Caco-2 (cell line): ENCODE results near the gene BMP8A. TPM values are rescaled to one million over a fixed set of nuclear protein-coding genes. Genes with fewer than 3 reads are reported as not detected.
A peak's percentile ranks its signal among the peaks of the same experiment; 100 is the strongest.

Experiments
- BruUV-seq: library from RNA; stranded (reverse); fragments of 400-500 nt; replicated peaks from 2 replicates; lab custom pipeline; 2021; lab: Mats Ljungman, UMichigan
- CTCF ChIA-PET: fragments of 300-600 bp; sonication (Branson Sonifier 250); formaldehyde crosslinking; loops from one replicate; lab custom pipeline; 2022; ENCODE audit warnings: antibody characterized with exemption; lab: Charles Lee
- POLR2A ChIA-PET: fragments of 300-600 bp; sonication (Branson Sonifier 250); formaldehyde crosslinking; loops from one replicate; lab custom pipeline; 2022; ENCODE audit warnings: antibody characterized with exemption; lab: Charles Lee
- DNase-seq, 2 experiments: peaks; one replicate each; pipeline versions ENCODE4 v3.0.0 to v3.0.0-alpha.2; 2020 to 2022
- H3K27me3 ChIP-seq: replicated peaks from 2 replicates; pipeline ENCODE4 v1.6.0; 2011; ENCODE audit warnings: low read length; ENCODE audit not compliant: control insufficient read depth, insufficient read depth
- H3K36me3 ChIP-seq: 2 replicates; pipeline ENCODE4 v1.5.1; 2011; ENCODE audit warnings: low read length; ENCODE audit not compliant: control insufficient read depth, insufficient read depth
- H3K4me1 ChIP-seq: fragments of 250-450 bp; sonication (Bioruptor Pico); 2 replicates; pipeline ENCODE4 v1.5.1; 2020; ENCODE audit warnings: mild to moderate bottlenecking
- H3K4me3 ChIP-seq: 2 replicates; pipeline ENCODE4 v1.5.1; 2011; ENCODE audit warnings: low read depth, mild to moderate bottlenecking, control low read depth, low read length
- H3K9me3 ChIP-seq: fragments of 250-450 bp; sonication (Bioruptor Pico); 2 replicates; pipeline ENCODE4 v1.5.1; 2020; ENCODE audit warnings: mild to moderate bottlenecking, moderate library complexity
- H3K27ac Mint-ChIP-seq: one replicate; pipeline ENCODE4 v1.8.0; 2022; ENCODE audit warnings: mixed read lengths; ENCODE audit not compliant: unreplicated experiment
- H3K27me3 Mint-ChIP-seq: one replicate; pipeline ENCODE4 v1.8.0; 2022; ENCODE audit warnings: mixed read lengths; ENCODE audit not compliant: insufficient read depth, unreplicated experiment
- H3K36me3 Mint-ChIP-seq: one replicate; pipeline ENCODE4 v1.8.0; 2022; ENCODE audit warnings: mild to moderate bottlenecking, mixed read lengths; ENCODE audit not compliant: insufficient read depth, unreplicated experiment
- H3K4me1 Mint-ChIP-seq: one replicate; pipeline ENCODE4 v1.8.0; 2022; ENCODE audit warnings: low read depth, mixed read lengths; ENCODE audit not compliant: unreplicated experiment
- H3K4me3 Mint-ChIP-seq: one replicate; pipeline ENCODE4 v1.8.0; 2022; ENCODE audit warnings: mild to moderate bottlenecking, moderate library complexity, mixed read lengths; ENCODE audit not compliant: unreplicated experiment
- H3K9me3 Mint-ChIP-seq: one replicate; pipeline ENCODE4 v1.8.0; 2022; ENCODE audit warnings: mixed read lengths; ENCODE audit not compliant: unreplicated experiment
- CTCF ChIP-seq, 2 experiments: fragments of 200-600 bp in 1 of 2; IDR thresholded peaks; 1 replicate in 1 of 2; 2 replicates in 1 of 2; pipeline versions ENCODE4 v1.5.1 to v1.8.0; 2011 to 2022; ENCODE audit warnings: antibody characterized with exemption in 1 of 2, control low read depth in 1 of 2, inconsistent platforms in 1 of 2, low read depth in 1 of 2, low read length in 1 of 2, mild to moderate bottlenecking in 1 of 2, moderate library complexity in 1 of 2; ENCODE audit not compliant: insufficient read depth in 1 of 2, severe bottlenecking in 1 of 2, unreplicated experiment in 1 of 2
- intact Hi-C: fragments of 100-400 bp; cut with micrococcal nuclease; formaldehyde crosslinking; loops from one replicate; pipeline ENCODE4 v1.10.0; 2022; ENCODE audit not compliant: unreplicated experiment
- total RNA-seq: library from RNA; stranded (reverse); gene quantifications from 2 replicates; pipeline ENCODE4 v1.2.3, GENCODE V29; 2022

BMP8A gene
- total RNA-seq, 1 experiment from 2014 or later: 3.2 TPM

- no peaks in the 10 kb centered on the region for H3K36me3 ChIP-seq
- Mint-ChIP-seq H3K4me3 (no peak overlapping the region), H3K27ac (no peak overlapping the region), H3K4me1 (no peaks in the 10 kb centered on the region), H3K9me3 (no peaks in the 10 kb centered on the region), H3K36me3 (peaks cover 23% of the 10 kb centered on the region), H3K27me3 (no peaks in the 10 kb centered on the region)
- ChIA-PET POLR2A (no interaction called here), CTCF (interaction anchor here (1.9 kb wide), 1 partner anchor 50 kb away, joined by 10 read pairs; no protein-coding TSS in a partner anchor)
- no peak for TF ChIP-seq CTCF (IDR thresholded peaks at IDR 0.05; ENCODE audit: insufficient read depth in 1 of 2, low read depth in 1 of 2, low read length in 1 of 2, severe bottlenecking in 1 of 2, unreplicated experiment in 1 of 2)
- BruUV-seq: no TSS peak
- no peaks in the 10 kb centered on the region for H3K27me3 ChIP-seq
- intact Hi-C loops: no loop called here
- H3K4me1 ChIP-seq: no peaks in the 10 kb centered on the region
- no peak overlapping the region for H3K4me3 ChIP-seq
- no peak for DNase-seq
- no peaks in the 10 kb centered on the region for H3K9me3 ChIP-seq
Observed at GRCh38 chr1:39488793-39489566, 2.5 kb upstream of the BMP8A start.

- no peak overlapping the region for H3K4me3 ChIP-seq
Observed at GRCh38 chr1:39489567-39490239, 1.7 kb upstream of the BMP8A start.

More at GRCh38 chr1:39489567-39490239, 1.7 kb upstream of the BMP8A start:
- intact Hi-C loops: loop anchor here (2.0 kb wide), 1 partner anchor 15 kb away; no protein-coding TSS in a partner anchor
- Histone ChIP-seq H3K4me1 (no peaks in the 10 kb centered on the region), H3K36me3 (no peaks in the 10 kb centered on the region), H3K27me3 (no peaks in the 10 kb centered on the region), H3K9me3 (no peaks in the 10 kb centered on the region)
- Mint-ChIP-seq H3K4me1 (no peaks in the 10 kb centered on the region), H3K9me3 (no peaks in the 10 kb centered on the region), H3K27ac (no peak overlapping the region), H3K4me3 (no peak overlapping the region), H3K36me3 (peaks cover 23% of the 10 kb centered on the region), H3K27me3 (no peaks in the 10 kb centered on the region)
- ChIA-PET CTCF (interaction anchor here (1.9 kb wide), 1 partner anchor 49 kb away, joined by 10 read pairs; no protein-coding TSS in a partner anchor), POLR2A (no interaction called here)
- DNase-seq: peak in 1 of 2 experiments; percentile 4
- no TSS peak for BruUV-seq
- no peak for TF ChIP-seq CTCF (IDR thresholded peaks at IDR 0.05; ENCODE audit: insufficient read depth in 1 of 2, low read depth in 1 of 2, low read length in 1 of 2, severe bottlenecking in 1 of 2, unreplicated experiment in 1 of 2)
